Effector CD8-positive, alpha-beta T cell (primary cell): ENCODE measurements around the gene KRT82.
"Not testable (repeated sequence)": the region's sequence is repeated elsewhere in the genome, so short reads cannot be mapped to it uniquely, and the experiment has no call there.

Experiments
- DNase-seq: peaks from one replicate; lab custom pipeline; 2025; lab: John Stamatoyannopoulos, UW

Gene KRT82

DNA sequence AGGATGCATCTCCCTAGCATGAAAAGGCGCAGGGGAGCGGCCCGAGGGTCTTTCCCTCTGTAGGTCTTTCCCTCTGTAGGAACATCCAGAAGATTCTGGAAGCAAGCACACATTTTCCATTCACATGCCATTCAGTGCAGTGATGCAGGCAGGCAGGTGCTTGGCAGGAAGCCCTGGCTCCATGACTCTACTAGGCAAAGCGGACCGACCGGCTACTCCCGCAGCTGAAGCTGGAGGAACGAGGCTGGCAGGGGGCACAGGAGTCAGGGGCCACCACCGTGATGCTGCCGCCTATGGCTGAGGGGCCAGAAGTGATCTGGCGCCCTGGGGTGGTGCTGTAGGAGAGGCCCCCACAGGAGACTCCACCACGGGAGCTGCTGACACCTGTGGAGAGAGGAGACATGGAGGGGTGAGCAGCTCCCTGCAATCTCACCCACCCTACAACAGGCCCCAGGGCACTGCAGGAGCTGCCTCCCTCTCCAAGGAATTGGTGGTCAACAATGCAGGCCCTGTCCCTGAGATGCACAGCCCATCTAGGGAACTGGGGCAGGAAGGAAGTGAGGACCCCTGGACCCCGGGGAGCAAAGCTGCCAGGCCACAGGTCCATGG, 45.4 kb downstream of the KRT82 start:
- no peak for DNase-seq

- no peak for DNase-seq
These were observed 46.0 kb downstream of the KRT82 start for GRCh38 chr12:52360106-52360662.

- DNase-seq: no peak
These were observed 46.5 kb downstream of the KRT82 start for GRCh38 chr12:52359621-52360061.

- DNase-seq: no peak
These were observed 47.4 kb downstream of the KRT82 start for GRCh38 chr12:52358575-52359350.

DNA sequence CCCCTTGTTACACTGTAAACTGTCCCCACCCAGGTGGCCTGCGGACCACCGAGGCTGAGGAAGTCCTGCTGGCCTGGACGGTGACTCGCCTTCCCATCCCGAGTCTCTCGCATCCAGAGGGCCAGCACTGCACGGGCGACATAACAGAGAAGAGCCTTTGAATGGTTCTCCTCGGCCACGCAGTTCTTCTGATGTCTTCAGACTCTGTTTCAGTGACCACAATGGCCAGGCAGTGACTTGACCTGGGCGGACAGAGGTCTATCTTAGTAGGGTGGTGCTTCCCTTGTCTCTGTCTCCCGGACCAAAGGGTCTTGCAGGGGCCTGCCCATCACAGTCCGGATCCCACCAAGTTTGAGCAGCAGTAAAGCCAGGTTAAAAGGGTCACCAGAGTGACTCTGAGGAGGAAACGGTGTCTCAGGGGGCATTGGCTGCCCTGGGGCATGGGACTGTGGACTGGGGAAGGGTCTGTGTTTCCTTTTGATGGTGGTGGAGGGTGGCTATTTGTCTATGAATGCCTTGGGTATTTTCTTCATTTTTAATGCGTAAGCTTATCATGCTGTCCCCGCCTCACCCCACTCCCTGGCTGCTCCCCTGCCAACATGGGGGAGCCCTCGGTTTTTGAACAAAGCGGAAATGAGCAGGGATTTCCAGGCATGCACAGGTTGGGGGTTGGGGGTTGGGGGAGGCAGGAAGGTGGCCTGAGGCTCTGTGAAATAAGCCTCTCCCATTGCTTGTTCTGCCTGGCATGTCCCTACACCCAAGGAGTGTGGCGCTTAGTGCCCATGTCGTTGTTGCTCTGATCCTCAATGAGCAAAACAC, 49.2 kb downstream of the KRT82 start:
- no peak for DNase-seq

DNA sequence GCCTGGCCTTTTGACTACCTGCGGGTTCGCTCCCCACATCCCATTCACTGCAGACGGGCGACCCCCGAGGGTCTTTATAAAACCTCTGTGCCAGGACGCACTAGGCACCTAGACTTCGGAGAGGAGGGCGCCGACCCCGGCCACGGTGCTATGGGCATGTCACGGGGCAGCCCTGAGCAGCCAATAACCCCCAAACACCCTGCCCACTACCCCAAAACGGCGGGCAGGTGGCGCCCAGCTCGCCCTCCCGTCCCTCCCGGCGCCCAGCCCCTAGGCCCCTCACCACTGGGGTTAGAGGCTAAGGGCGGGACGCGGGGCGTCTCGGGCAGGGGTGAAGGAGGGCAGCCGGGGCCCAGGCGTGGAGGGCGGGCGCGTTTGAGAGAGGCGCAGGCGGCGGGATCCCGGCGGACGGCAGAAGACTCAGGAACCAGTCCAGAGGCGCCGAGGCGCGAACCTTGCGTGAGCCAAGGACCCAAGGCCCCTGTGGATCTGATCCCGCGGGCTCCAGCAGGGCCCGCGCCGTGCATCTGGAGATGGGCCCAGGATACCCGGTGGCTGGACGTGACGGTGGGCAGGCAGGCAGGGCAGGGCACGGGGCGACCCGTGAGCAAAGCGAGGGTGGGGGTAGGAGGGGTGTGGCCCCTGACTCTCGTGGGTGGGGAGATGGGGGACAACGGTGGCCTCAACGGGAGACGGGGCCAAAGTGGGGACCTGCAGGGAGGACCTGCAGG, 49.9 kb downstream of the KRT82 start:
- DNase-seq: no peak

DNA sequence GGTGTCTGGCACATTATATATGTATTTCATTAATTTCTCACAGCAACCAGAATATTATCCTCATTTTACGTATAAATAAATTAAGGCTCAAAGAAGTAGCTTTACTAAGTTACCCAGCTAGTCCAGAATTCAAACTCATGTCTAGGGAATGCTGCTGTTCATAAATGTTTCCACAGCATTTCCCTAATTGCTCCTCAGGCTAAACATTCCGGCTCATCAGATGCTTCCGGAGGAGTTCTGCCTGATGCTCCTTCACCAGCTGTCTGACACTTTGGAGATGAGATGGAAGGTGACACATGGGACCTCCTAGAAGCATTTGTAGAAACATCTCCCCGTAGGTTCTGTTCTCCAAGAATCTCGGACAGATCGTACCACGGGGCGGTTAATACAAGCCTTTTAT, 51.0 kb downstream of the KRT82 start:
- no peak for DNase-seq

- DNase-seq: no peak
These were observed 51.9 kb downstream of the KRT82 start for GRCh38 chr12:52354200-52354599.

DNA sequence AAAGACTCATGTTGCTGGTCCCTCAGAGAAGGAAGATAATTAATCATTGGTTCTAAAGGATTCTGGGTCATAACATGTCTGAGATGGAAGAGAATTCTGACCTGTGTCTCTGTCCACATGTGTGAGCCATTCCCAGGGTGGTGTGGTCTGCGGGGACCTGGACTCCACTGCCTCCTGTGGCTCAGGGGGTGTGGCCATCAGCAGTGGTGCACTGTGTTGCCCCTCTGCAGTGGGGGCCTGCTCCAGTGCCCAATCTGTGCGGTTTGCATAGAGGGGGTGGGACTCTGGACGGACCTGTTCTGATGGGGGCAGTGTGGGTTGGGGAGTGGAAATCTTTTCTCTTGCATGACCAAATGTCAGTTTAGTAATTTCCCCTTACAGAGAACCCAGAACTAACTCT, 52.4 kb downstream of the KRT82 start:
- DNase-seq: no peak

DNA sequence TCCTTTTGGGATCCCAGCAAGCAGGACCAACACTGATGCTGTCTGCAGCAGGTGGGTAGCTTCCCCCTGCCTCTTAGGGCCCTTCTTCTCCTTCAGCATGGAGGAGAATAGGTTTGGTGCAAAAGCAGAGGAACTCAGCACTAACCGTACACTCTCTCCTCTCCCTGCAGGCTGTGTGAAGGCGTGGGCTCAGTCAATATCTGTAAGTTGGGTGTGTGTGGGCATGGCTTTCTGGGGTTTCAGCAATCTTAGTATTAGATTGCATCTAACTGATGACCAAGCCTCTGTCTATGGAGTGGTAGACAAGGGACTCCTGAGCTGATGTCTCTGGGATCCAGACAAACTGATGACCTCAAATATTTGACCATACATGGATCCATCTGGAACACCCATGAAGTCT, 53.2 kb downstream of the KRT82 start:
- DNase-seq: no peak

- DNase-seq: peak; percentile 18
These were observed 54.7 kb downstream of the KRT82 start for GRCh38 chr12:52351196-52352059.

DNA sequence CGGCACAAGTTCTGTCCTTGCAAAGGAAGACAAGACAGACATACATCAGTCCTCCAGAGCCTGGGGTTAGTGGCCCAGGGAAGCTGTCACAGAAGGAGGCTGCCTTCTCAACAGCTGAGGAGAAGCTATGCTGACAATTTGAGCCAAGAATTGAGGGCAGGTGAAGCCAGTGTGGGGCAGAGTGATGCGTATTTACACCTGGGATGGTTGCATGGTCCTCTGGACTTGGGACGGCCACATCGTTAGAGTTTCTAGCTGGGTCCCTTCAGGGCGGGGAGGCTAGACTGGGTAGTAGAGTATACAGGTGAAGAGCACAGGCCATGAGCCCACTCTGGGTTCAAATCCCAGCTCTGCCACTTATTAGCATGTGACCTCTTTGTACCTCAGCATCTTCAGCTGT, 55.3 kb downstream of the KRT82 start:
- DNase-seq: no peak

DNA sequence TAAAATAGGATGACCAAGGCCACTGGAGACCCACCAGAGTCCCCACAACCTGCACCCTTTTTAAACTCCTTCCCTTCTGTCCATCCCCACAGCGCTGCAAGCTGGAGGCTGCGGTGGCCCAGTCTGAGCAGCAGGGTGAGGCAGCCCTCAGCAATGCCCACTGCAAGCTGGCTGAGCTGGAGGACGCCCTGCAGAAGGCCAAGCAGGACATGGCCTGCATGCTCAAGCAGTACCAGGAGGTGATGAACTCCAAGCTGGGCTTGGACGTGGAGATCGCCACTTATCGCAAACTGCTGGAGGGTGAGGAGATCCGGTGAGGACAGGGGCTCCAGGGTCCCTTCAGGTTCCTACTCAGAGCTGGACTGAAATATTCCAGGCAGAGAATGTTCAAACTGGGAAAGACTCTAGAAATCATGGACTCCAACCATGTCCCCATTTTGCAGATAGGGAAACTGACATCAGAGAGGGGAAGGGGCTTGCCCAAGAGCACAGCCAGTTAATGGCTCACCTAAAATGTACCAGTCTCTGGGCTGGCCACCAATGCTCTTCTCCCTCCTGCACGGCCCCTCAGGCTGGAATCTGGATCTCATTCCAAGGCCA, 56.0 kb downstream of the KRT82 start:
- no peak for DNase-seq

DNA sequence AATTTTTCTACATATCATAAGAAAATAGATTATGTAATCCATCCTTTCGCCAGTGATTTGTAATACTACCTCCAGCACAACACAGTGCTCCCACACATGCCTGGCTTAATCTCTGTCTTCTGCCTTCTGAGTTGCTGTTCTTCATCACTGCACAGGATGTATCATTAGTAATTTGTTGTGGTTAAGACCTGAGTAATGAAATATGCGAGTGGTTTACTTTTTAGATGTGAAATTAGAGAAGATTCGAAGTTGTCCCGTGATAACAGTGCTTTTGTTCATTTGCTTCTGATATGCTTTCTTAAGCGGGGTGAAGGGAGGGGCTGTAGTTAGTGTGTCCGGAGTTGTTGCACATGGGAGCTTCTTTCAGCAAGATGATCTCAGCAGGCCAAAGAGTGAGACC, 56.9 kb downstream of the KRT82 start:
- no peak for DNase-seq

- no peak for DNase-seq
These were observed 58.3 kb downstream of the KRT82 start for GRCh38 chr12:52347551-52348510.

GRCh38 chr12:52347016-52347415, 59.1 kb downstream of the KRT82 start:
- DNase-seq: no peak

DNA sequence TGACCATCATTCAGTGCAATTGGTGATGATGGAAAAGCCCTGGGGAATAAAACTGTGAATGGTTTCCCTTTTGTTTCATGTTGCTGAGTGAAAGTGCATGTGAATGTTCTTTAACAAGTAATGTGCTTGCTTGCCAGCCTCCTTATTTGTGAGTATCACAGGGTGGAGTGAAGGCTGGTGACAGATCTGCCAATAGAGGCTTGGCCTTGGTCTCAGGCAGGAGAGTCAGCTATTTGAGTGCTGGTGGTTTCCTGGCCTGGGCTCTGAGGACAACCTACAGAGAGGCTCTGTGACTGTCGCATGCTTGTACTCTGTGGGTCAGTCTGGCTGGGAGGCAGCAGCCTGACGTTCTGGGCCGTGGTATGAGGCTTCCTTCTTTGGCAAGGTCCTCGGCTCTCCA, 59.5 kb downstream of the KRT82 start:
- no peak for DNase-seq

GRCh38 chr12:52345041-52345440, 61.1 kb downstream of the KRT82 start:
- DNase-seq: not testable (repeated sequence)

DNA sequence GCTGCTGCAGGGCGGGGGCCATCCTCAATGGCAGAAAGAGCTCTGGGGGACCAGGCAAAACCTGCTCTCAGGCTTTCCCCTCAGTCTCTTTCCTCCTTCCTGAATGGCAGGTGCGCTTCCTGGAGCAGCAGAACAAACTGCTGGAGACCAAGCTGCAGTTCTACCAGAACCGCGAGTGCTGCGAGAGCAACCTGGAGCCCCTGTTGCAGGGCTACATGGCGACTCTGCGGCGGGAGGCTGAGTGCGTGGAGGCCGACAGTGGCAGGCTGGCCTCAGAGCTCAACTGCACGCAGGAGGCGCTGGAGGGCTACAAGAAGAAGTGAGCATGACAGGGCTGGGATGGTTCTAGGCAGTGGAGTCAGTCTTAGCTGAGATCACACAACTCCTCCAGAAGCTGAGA, 62.0 kb downstream of the KRT82 start:
- no peak for DNase-seq
